ENCODE results near the gene MYH10.

MYH10 gene

GRCh38 chr17:8477715-8478441 lies 152.6 kb downstream of the MYH10 start (continued):
- TF ChIP-seq ZFP37 (tag by site-specific recombination; IDR thresholded peaks at IDR 0.05): no peak
- TF ChIP-seq ZNF558 (tag by site-specific recombination; IDR thresholded peaks at IDR 0.05): no peak
- no peak for TF ChIP-seq ZNF692 (tag by site-specific recombination; IDR thresholded peaks at IDR 0.05)
- TF ChIP-seq ZNF623 (tag by site-specific recombination; IDR thresholded peaks at IDR 0.05): no peak

- H3K36me3 ChIP-seq (ENCODE audit: control insufficient read depth in 2 of 2, insufficient read depth in 1 of 2, low read length in 2 of 2): peaks cover 63 to 100% of the 10 kb centered on the region in 2 experiments
Observed at GRCh38 chr17:8477171-8477570, 153.4 kb downstream of the MYH10 start.

GRCh38 chr17:8476741-8477140 lies 153.8 kb downstream of the MYH10 start:
- peaks cover 59 to 100% of the 10 kb centered on the region in 2 experiments for H3K36me3 ChIP-seq (ENCODE audit: control insufficient read depth in 2 of 2, insufficient read depth in 1 of 2, low read length in 2 of 2)
- H3K9me3 ChIP-seq (ENCODE audit: control insufficient read depth, insufficient read depth, low read depth, low read length): no peaks in the 10 kb centered on the region
- no peaks in the 10 kb centered on the region for H3K4me1 ChIP-seq (ENCODE audit: control insufficient read depth, insufficient read depth, low read length)
- no peak overlapping the region for H3K4me3 ChIP-seq (ENCODE audit: low read depth, low read length)
- H3K27ac ChIP-seq (ENCODE audit: extremely low read depth, low read depth, low read length): no peak overlapping the region
- TF ChIP-seq GLI2 (tag by site-specific recombination; IDR thresholded peaks at IDR 0.05; ENCODE audit: borderline replicate concordance, low read depth) (no peak), ZNF341 (tag by site-specific recombination; IDR thresholded peaks at IDR 0.05; ENCODE audit: low read depth) (no peak), ZNF830 (tag by site-specific recombination; IDR thresholded peaks at IDR 0.05; ENCODE audit: low read depth) (no peak), ZNF600 (tag by site-specific recombination; IDR thresholded peaks at IDR 0.05) (no peak), ZNF211 (tag by site-specific recombination; IDR thresholded peaks at IDR 0.05; ENCODE audit: low read depth) (no peak), ZNF223 (tag by site-specific recombination; IDR thresholded peaks at IDR 0.05) (no peak), ZNF366 (tag by site-specific recombination; conservative IDR thresholded peaks at IDR 0.05) (no peak), ZNF571 (tag by site-specific recombination; IDR thresholded peaks at IDR 0.05) (no peak), ZNF514 (tag by site-specific recombination; IDR thresholded peaks at IDR 0.05) (no peak), ZNF596 (tag by site-specific recombination; IDR thresholded peaks at IDR 0.05) (no peak), ZNF785 (tag by site-specific recombination; IDR thresholded peaks at IDR 0.05) (no peak), IKZF3 (tag by site-specific recombination; IDR thresholded peaks at IDR 0.05) (no peak), ZNF394 (tag by site-specific recombination; IDR thresholded peaks at IDR 0.05; ENCODE audit: borderline replicate concordance) (no peak), ZNF530 (tag by site-specific recombination; IDR thresholded peaks at IDR 0.05; ENCODE audit: low read depth) (no peak), ZNF639 (tag by site-specific recombination; IDR thresholded peaks at IDR 0.05) (no peak), GLIS1 (tag by site-specific recombination; IDR thresholded peaks at IDR 0.05) (no peak), AEBP2 (tag by site-specific recombination; IDR thresholded peaks at IDR 0.05; ENCODE audit: borderline replicate concordance) (no peak), ZBTB21 (tag by site-specific recombination; IDR thresholded peaks at IDR 0.05) (no peak)
- POLR2A ChIA-PET: no interaction called here
- CTCF ChIA-PET: no interaction called here

More at GRCh38 chr17:8477171-8477570, 153.4 kb downstream of the MYH10 start:
- TF ChIP-seq SP2 (tag by site-specific recombination; IDR thresholded peaks at IDR 0.05) (no peak), ZNF266 (tag by site-specific recombination; IDR thresholded peaks at IDR 0.05; ENCODE audit: low read depth) (no peak), WT1 (tag by site-specific recombination; IDR thresholded peaks at IDR 0.05) (no peak), ZXDB (tag by site-specific recombination; IDR thresholded peaks at IDR 0.05) (no peak), ZNF133 (tag by site-specific recombination; IDR thresholded peaks at IDR 0.05) (no peak)
- H3K4me3 ChIP-seq (ENCODE audit: low read depth, low read length): no peak overlapping the region
- no peaks in the 10 kb centered on the region for H3K9me3 ChIP-seq (ENCODE audit: control insufficient read depth, insufficient read depth, low read depth, low read length)
- POLR2A ChIA-PET: no interaction called here
- CTCF ChIA-PET: no interaction called here
- H3K4me1 ChIP-seq (ENCODE audit: control insufficient read depth, insufficient read depth, low read length): no peaks in the 10 kb centered on the region
- no peak overlapping the region for H3K27ac ChIP-seq (ENCODE audit: extremely low read depth, low read depth, low read length)
